ENCODE measurements around the gene MXI1.
"Not testable (repeated sequence)": the region's sequence is repeated elsewhere in the genome, so short reads cannot be mapped to it uniquely, and the experiment has no call there.

MXI1 gene

DNA sequence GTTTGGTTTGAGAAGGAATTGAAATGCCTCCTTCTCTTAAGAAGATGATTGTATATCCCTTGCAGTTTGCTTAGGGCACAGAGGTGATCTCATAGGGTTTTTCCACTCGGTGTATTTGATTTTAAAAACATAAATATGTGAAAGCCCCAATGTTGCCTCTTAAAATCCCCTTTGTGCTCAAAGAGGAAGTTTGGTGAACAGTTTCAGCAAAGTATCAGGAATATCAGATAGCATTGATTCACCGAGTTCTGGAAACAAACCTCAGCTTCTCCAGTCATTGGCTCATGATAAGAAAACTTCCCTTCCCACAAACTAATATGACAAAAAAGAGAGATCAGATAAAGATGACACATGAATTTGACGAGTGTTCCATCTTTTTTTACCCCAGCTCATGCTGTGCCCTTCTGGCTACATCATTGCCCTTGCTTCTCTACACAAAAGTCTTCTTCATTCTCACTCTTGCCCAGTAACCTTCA lies 117.4 kb downstream of the MXI1 start:
- no peak for DNase-seq

DNA sequence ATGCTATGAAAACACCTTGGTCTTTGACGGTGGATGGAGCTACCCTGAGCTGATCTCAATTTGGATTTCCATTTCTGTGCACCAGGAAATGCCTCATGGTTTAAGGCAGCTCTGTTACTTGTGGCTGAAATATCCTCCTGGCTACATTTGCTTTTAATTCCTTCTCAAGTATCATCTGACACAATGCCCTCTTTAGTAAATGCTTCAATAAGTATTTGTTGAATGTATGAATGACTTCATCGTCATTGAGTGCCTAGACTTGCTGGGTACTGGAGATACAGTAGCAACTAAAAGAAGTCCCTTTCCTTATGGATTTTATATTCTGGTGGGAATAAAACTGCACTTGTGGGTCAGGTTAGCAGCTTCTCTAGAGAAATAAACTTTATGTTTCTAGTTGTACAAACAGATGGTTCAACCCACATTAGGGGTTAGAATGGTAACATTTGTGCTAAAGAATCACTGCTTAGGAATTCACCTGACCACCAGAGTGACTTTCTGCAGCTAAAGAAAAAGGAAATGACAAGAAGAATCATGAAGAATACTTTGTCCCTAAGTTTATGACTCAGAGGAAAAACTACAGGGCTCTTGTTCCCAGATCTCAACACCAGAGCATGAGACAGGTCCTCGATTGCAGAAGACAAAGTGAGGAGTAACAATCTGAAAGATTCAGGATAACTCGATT lies 119.1 kb downstream of the MXI1 start:
- DNase-seq, result no peak

DNA sequence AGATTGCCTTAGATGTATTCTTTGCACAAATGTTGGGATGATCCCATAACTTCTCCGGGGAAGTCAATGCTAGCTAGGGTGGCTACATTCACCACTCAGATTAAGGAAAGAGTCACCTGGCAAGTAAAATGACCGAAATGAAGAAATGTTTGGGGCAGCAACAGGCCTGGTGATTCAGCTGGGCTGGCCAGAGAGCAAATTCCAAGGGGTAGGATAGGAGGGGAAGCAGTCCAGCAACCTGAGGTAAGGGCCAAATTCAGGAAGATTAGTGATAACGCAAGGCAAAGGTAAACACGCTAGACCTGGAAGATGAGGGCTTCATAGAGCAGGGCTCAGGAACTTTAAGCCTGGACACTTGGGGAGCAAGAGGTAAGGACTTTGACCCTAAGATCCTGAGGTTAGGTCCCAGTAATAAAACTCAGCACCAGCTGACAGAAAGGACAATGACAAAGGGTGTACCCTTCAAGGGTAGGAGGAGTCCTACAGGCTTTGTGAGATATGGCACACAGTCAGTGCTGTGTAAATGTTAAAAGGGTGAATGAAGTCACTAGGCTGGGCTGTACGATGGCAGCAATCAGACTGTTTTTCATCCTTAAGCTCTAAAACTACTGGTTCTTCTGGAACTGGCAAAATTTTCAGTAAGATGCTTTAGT lies 120.0 kb downstream of the MXI1 start:
- DNase-seq, result no peak

DNA sequence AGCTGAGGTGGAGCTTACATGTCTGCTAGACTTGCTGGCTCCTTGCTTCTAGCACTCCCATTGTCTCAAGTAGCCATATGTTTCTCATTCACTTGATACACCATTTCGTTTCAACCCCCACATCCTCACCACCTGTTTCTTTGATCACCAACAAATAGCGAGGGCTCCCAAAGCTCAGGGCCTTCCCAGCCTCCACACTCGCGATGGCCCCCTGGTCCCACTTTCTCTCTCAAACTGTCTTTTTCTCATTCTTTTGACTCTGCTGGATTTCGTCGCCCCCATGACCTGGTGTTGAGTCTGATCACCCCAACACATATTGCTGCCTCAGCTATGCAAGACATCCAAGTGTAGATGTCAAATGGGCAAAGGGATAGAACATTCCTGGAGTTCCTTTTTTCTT lies 123.3 kb downstream of the MXI1 start:
- no peak for DNase-seq

DNA sequence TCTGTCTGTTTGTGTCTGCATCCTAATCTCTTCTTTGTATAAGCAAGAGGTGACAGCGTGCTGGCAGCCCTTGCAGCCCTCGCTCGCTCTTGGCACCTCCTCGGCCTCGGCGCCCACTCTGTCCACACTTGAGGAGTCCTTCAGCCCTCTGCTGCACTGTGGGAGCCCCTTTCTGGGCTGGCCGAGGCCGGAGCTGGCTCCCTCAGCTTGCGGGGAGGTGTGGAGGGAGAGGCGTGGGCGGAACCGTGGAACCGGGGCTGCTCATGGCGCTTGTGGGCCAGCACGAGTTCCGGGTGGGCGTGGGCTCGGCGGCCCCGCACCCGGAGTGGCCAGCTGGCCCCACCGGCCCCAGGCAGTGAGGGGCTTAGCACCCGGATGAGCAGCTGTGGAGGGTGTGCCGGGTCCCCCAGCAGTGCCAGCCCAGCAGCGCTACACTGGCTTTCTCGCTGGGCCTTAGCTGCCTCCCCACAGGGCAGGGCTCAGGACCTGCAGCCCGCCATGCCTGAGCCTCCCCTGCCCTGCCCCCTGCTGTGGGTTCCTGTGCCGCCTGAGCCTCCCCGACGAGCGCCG lies 123.9 kb downstream of the MXI1 start:
- DNase-seq, result not testable (repeated sequence)

DNA sequence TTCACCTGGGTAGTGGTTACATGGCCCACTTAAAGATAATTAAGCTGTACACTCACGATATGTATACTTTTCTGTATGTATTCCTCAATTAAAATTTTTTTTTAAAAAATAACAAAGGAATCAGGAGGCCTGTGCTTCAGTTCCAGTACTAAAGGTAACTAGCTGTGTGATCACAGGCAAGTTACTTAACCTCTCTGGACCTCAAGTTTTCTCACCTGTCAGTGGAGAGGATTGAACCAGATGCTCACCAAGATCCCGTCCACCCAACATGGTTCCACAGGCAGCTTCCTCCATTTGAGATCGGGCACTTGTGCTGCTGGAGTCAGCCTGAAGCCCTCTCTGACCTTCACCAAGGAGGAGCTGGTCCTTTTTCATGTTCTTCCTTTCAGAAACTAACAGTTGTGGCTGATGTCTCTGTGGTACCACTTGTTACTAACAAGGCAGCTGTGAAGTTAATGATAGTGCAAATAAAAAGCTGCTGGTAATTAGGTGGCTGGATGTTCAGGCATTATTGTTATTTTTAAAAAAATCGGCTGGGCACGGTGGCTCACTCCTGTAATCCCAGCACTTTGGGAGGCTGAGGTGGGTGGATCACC lies 126.8 kb downstream of the MXI1 start:
- DNase-seq, result no peak

DNA sequence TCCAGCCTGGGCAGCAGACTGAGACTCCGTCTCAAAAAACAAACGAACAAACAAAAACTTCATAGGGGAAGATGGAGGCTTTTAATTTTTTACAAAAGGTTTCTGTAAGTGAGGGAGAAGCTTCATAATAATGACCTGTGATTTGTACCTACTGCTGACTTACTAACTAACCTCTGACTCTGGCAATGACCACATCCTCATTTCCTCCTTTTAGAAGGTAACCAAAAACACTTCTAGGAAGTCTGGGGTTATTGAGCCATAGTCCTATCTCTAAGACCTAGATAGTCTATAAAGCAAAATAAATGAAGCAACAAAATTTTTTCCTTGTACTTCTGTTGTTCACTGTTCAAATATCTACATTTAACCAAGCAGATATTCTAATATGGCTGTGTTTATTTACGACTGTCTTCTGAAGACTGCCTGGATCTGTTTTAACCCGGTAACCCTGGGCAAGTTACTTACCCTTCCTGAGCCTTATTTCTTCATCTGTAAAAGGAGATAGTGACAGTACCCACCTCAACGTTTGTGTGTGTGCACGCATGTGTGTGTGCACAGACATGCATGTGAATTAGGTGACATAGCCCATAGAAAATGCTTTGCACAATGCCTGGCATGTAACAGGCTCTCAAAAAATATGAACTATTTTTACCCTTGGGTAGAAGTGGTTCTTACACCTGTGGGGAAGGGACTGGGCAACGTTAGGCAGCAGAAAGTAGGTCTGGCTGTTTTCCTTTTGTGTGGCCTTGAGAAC lies 128.1 kb downstream of the MXI1 start:
- no peak for DNase-seq

DNA sequence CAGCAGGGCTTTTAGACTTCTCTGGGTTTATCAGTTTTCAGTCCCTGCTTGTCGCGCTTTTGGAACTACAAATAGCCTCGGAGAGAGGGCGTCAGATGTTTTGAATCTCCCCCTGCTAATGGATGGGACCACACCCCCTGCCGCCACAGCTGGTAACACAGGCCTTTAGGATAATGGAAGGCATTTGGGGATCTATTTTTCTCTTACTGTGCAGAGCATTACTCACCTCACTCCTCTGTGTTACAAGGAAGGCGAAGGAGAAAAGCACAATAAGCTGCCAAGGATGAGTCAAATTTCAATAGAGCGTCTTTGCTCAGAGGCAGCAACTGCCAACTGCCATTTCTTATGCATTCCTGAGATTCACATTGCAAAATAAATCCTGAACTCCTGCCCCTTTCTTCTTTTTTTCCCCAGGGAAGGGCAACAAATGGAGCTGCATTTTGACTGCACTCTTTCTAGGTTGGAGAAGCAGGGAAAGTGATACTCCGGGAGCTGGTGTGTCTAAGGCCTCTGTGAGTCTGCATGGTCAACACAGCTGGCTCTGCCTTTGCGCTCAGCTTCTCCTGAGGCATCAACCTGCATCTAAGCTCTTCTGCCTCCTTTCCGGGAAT lies 128.8 kb downstream of the MXI1 start:
- DNase-seq, result no peak

All from NCI-H774 (cell line).